Measurements from ENCODE around the gene FERMT2.

FERMT2 gene

GRCh38 chr14:52860209-52860608 lies 90.6 kb downstream of the FERMT2 start:
- no peak for DNase-seq

GRCh38 chr14:52856139-52856538 lies 94.7 kb downstream of the FERMT2 start:
- DNase-seq = no peak

GRCh38 chr14:52853522-52853854 lies 97.4 kb downstream of the FERMT2 start:
- DNase-seq = no peak

GRCh38 chr14:52852810-52853521 lies 97.9 kb downstream of the FERMT2 start:
- DNase-seq = no peak

GRCh38 chr14:52850451-52850909 lies 100.4 kb downstream of the FERMT2 start:
- no peak for DNase-seq

- no peak for DNase-seq
Measured at GRCh38 chr14:52848626-52849025, 102.2 kb downstream of the FERMT2 start.

GRCh38 chr14:52846591-52846990 lies 104.3 kb downstream of the FERMT2 start:
- DNase-seq = no peak

GRCh38 chr14:52845081-52845480 lies 105.8 kb downstream of the FERMT2 start:
- DNase-seq = no peak

GRCh38 chr14:52844262-52845060 lies 106.4 kb downstream of the FERMT2 start:
- no peak for DNase-seq

- DNase-seq = no peak
Measured at GRCh38 chr14:52840877-52841276, 110.0 kb downstream of the FERMT2 start.

GRCh38 chr14:52837451-52837850 lies 113.4 kb downstream of the FERMT2 start:
- DNase-seq = no peak

GRCh38 chr14:52836063-52836462 lies 114.8 kb downstream of the FERMT2 start:
- DNase-seq = no peak

GRCh38 chr14:52835122-52835903 lies 115.5 kb downstream of the FERMT2 start:
- no peak for DNase-seq

GRCh38 chr14:52834440-52834842 lies 116.4 kb downstream of the FERMT2 start:
- no peak for DNase-seq

- DNase-seq = no peak
Measured at GRCh38 chr14:52833891-52834290, 117.0 kb downstream of the FERMT2 start.

- no peak for DNase-seq
Measured at GRCh38 chr14:52829527-52830185, 121.2 kb downstream of the FERMT2 start.

GRCh38 chr14:52827426-52827825 lies 123.4 kb downstream of the FERMT2 start:
- no peak for DNase-seq

GRCh38 chr14:52825085-52825484 lies 125.8 kb downstream of the FERMT2 start:
- no peak for DNase-seq

- DNase-seq = no peak
Measured at GRCh38 chr14:52824462-52824861, 126.4 kb downstream of the FERMT2 start.

GRCh38 chr14:52821805-52822250 lies 129.0 kb downstream of the FERMT2 start:
- DNase-seq = no peak

- no peak for DNase-seq
Measured at GRCh38 chr14:52808101-52808500, 142.7 kb downstream of the FERMT2 start.

All from stimulated activated CD4-positive, alpha-beta T cell treated with anti-CD3 and anti-CD28 coated beads, Interleukin-4, amount 100 ng/mL, for 1 hour (primary cell).